Peyer's patch (tissue), 4 donors: ENCODE data around the gene RAB11FIP2. TPM values are rescaled to one million over a fixed set of nuclear protein-coding genes. Genes with fewer than 3 reads are reported as not detected.
"Not testable (repeated sequence)": the region's sequence is repeated elsewhere in the genome, so short reads cannot be mapped to it uniquely, and the experiment has no call there.

ENCODE experiments used
- DNase-seq, 3 donors: peaks; one replicate each; pipeline ENCODE4 v3.0.0-alpha.2; 2017 to 2019
- H3K27ac ChIP-seq, 4 donors: fragments of 200-600 bp; sonication (generic); one replicate each; pipeline ENCODE4 v1.5.1; 2016 to 2019
- H3K27me3 ChIP-seq, 2 donors: fragments of 200-600 bp; sonication (generic); one replicate each; pipeline ENCODE4 v1.5.1; 2019
- H3K36me3 ChIP-seq, 3 donors: fragments of 200-600 bp; sonication (generic); one replicate each; pipeline ENCODE4 v1.5.1; 2016 to 2019
- H3K4me1 ChIP-seq, 4 donors: fragments of 200-600 bp; sonication (generic); one replicate each; pipeline ENCODE4 v1.5.1; 2016 to 2019
- H3K4me3 ChIP-seq, 4 donors: fragments of 200-600 bp; sonication (generic); 1 replicate in 3 of 4; 2 replicates in 1 of 4; pipeline ENCODE4 v1.5.1; 2016 to 2019; ENCODE audit warnings: mild to moderate bottlenecking in 1 of 4
- H3K9me3 ChIP-seq, 4 donors: fragments of 200-600 bp; sonication (generic); one replicate each; pipeline ENCODE4 v1.5.1; 2016 to 2019; ENCODE audit warnings: mild to moderate bottlenecking in 1 of 4
- CTCF ChIP-seq, 6 experiments: fragments of 450-650 bp in 4 of 6; fragments of 200-600 bp in 2 of 6; sonication (generic) in 1 of 6; IDR thresholded peaks; one replicate each; pipeline ENCODE4 v1.5.1; 2017 to 2019; ENCODE audit warnings: antibody characterized with exemption in 6 of 6, mild to moderate bottlenecking in 3 of 6, moderate library complexity in 1 of 6
- POLR2A ChIP-seq, 2 donors: fragments of 450-650 bp; IDR thresholded peaks; one replicate each; pipeline ENCODE4 v1.5.1; 2017; ENCODE audit warnings: antibody characterized with exemption in 2 of 2, mild to moderate bottlenecking in 2 of 2, moderate library complexity in 2 of 2
- total RNA-seq, 4 donors: library from RNA; depleted of rRNA; stranded (reverse); fragments of >200 nt; gene quantifications; one replicate each; pipeline ENCODE4 v1.1.0, GENCODE V29; 2016

The RAB11FIP2 gene
- total RNA-seq, 4 donors from 2014 or later: 7.4 to 42.9 (median 16.2) TPM

- TF ChIP-seq CTCF (IDR thresholded peaks at IDR 0.05) (no peak), POLR2A (IDR thresholded peaks at IDR 0.05) (no peak)
- no peak overlapping the region for H3K4me3 ChIP-seq
- no peak for DNase-seq
- H3K4me1 ChIP-seq: no peaks in the 10 kb centered on the region
- no peaks in the 10 kb centered on the region for H3K9me3 ChIP-seq
- H3K27me3 ChIP-seq: no peaks in the 10 kb centered on the region
- H3K36me3 ChIP-seq: no peaks in the 10 kb centered on the region
- H3K27ac ChIP-seq: no peak overlapping the region
These were observed 26.1 kb upstream of the RAB11FIP2 start for GRCh38 chr10:118072840-118073239.

GRCh38 chr10:118067389-118067788 is 20.6 kb upstream of the RAB11FIP2 start:
- not testable (repeated sequence) for H3K27ac ChIP-seq, H3K4me3 ChIP-seq, H3K36me3 ChIP-seq, DNase-seq, H3K4me1 ChIP-seq, H3K9me3 ChIP-seq, H3K27me3 ChIP-seq

- Histone ChIP-seq H3K27ac (no peak overlapping the region), H3K36me3 (no peaks in the 10 kb centered on the region)
These were observed 16.1 kb upstream of the RAB11FIP2 start for GRCh38 chr10:118062798-118063238.

GRCh38 chr10:118058371-118058770 is 11.6 kb upstream of the RAB11FIP2 start:
- Histone ChIP-seq H3K9me3 (no peaks in the 10 kb centered on the region), H3K27ac (no peak overlapping the region), H3K4me1 (no peaks in the 10 kb centered on the region), H3K4me3 (no peak overlapping the region), H3K27me3 (no peaks in the 10 kb centered on the region), H3K36me3 (no peaks in the 10 kb centered on the region)
- DNase-seq: no peak
- TF ChIP-seq POLR2A (IDR thresholded peaks at IDR 0.05) (no peak), CTCF (IDR thresholded peaks at IDR 0.05) (no peak)

More at GRCh38 chr10:118062798-118063238, 16.1 kb upstream of the RAB11FIP2 start:
- no peaks in the 10 kb centered on the region for H3K4me1 ChIP-seq
- H3K4me3 ChIP-seq: no peak overlapping the region
- TF ChIP-seq CTCF (IDR thresholded peaks at IDR 0.05) (no peak), POLR2A (IDR thresholded peaks at IDR 0.05) (no peak)
- DNase-seq: peak in 1 of 3 donors; percentile 51
- H3K9me3 ChIP-seq: no peaks in the 10 kb centered on the region
- H3K27me3 ChIP-seq: no peaks in the 10 kb centered on the region

- no peak for DNase-seq
- no peaks in the 10 kb centered on the region for H3K4me1 ChIP-seq
- H3K4me3 ChIP-seq: no peak overlapping the region
- no peak for TF ChIP-seq CTCF (IDR thresholded peaks at IDR 0.05)
- TF ChIP-seq POLR2A (IDR thresholded peaks at IDR 0.05): no peak
- no peaks in the 10 kb centered on the region for H3K9me3 ChIP-seq
- H3K27ac ChIP-seq: no peak overlapping the region
- no peaks in the 10 kb centered on the region for H3K36me3 ChIP-seq
- H3K27me3 ChIP-seq: no peaks in the 10 kb centered on the region
These were observed 10.6 kb upstream of the RAB11FIP2 start for GRCh38 chr10:118057361-118057760.

- Histone ChIP-seq H3K9me3 (no peaks in the 10 kb centered on the region), H3K4me3 (no peak overlapping the region), H3K36me3 (no peaks in the 10 kb centered on the region), H3K4me1 (no peaks in the 10 kb centered on the region), H3K27me3 (no peaks in the 10 kb centered on the region), H3K27ac (no peak overlapping the region)
- TF ChIP-seq POLR2A (IDR thresholded peaks at IDR 0.05): no peak
- no peak for TF ChIP-seq CTCF (IDR thresholded peaks at IDR 0.05)
- no peak for DNase-seq
These were observed 7.6 kb upstream of the RAB11FIP2 start for GRCh38 chr10:118054383-118054782.
